ENCODE measurements around the gene SCCPDH.
"Not testable (repeated sequence)": the region's sequence is repeated elsewhere in the genome, so short reads cannot be mapped to it uniquely, and the experiment has no call there.

DNA sequence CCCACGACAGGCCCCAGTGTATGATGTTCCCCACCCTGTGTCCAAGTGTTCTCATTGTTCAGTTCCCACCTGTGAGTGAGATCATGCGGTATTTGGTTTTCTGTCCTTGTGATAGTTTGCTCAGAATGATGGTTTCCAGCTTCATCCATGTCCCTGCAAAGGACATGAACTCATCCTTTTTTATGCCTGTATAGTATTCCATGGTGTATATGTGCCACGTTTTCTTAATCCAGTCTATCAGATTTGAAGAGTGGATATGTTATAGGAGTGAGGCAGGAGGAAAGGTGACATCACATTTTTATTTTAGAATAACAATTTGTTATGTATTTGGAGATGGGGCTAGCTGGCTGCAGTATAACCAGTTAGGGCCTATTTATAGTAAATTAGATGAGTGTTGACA lies 7.7 kb downstream of the SCCPDH start:
- TF ChIP-seq, protein P1, sequence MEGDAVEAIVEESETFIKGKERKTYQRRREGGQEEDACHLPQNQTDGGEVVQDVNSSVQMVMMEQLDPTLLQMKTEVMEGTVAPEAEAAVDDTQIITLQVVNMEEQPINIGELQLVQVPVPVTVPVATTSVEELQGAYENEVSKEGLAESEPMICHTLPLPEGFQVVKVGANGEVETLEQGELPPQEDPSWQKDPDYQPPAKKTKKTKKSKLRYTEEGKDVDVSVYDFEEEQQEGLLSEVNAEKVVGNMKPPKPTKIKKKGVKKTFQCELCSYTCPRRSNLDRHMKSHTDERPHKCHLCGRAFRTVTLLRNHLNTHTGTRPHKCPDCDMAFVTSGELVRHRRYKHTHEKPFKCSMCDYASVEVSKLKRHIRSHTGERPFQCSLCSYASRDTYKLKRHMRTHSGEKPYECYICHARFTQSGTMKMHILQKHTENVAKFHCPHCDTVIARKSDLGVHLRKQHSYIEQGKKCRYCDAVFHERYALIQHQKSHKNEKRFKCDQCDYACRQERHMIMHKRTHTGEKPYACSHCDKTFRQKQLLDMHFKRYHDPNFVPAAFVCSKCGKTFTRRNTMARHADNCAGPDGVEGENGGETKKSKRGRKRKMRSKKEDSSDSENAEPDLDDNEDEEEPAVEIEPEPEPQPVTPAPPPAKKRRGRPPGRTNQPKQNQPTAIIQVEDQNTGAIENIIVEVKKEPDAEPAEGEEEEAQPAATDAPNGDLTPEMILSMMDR (IDR thresholded peaks at IDR 0.05) = not testable (repeated sequence)
- not testable (repeated sequence) for TF ChIP-seq POLR2A (IDR thresholded peaks at IDR 0.05)

Data from sigmoid colon (tissue), 3 donors.